Stimulated activated CD4-positive, alpha-beta T cell treated with anti-CD3 and anti-CD28 coated beads, TNF-alpha, amount 100 ng/mL, for 1 hour (primary cell): ENCODE results near the gene UHMK1.
"Not testable (repeated sequence)": the region's sequence is repeated elsewhere in the genome, so short reads cannot be mapped to it uniquely, and the experiment has no call there.

ENCODE experiments used
- DNase-seq, 3 donors: peaks; one replicate each; pipeline ENCODE4 v3.0.0-alpha.2; 2020; ENCODE audit warnings: low read depth in 3 of 3, low spot score in 1 of 3

Gene UHMK1

DNA sequence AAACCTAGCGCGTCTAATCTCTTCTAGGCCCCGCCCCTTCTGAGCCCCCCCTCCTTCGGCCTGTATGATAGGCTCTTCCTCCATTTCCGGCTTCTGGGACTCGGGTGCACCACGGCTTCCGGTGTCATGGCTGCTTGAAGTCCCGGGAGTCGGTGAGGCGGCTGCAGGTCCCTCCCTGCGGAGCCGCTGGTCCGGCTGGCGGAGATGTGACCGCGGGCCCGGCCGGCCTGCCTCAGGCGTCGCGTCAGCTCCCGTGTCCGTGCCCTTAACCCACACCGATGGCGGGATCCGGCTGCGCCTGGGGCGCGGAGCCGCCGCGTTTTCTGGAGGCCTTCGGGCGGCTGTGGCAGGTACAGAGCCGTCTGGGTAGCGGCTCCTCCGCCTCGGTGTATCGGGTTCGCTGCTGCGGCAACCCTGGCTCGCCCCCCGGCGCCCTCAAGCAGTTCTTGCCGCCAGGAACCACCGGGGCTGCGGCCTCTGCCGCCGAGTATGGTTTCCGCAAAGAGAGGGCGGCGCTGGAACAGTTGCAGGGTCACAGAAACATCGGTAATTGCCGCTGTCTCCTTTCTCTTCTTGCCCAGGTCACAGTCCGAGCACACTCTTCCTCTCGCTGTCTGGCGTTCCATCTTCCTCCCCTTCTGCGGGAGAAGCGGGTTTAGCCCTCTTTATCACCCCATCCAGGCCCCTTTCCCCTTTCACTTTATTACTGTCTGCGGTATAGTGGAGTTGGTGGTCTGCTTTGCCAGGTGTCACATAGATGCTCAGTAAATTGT, at the start of gene UHMK1:
Gene UHMK1 (plus strand): TSS at position 96 of the 773 bp plus-strand sequence. CDS start 183 bp downstream, at position 279.
- peak; percentile 60 to 72 (median 69) for DNase-seq

GRCh38 chr1:162454361-162454760, 43.3 kb upstream of the UHMK1 start:
- not testable (repeated sequence) for DNase-seq

- DNase-seq, result no peak
These were observed 41.3 kb upstream of the UHMK1 start for GRCh38 chr1:162456323-162456722.

DNA sequence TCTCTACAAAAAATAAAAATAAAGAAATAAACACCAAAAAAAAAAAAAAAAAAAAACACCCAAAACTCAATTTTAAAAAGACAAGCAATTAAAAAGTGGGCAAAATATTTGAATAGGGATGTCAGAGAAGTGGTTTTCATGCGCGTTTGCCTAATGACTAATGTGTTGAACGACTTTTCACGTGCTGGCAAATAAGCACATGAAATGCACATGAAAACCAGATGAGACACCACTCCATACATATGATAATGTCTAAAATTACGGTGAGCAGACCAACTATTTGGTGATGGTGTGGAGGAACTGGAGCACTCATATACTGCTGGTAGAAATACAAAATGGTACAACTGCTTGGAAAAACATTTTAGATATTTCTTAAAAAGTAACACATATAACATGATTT, 39.4 kb upstream of the UHMK1 start:
- DNase-seq, result no peak

DNA sequence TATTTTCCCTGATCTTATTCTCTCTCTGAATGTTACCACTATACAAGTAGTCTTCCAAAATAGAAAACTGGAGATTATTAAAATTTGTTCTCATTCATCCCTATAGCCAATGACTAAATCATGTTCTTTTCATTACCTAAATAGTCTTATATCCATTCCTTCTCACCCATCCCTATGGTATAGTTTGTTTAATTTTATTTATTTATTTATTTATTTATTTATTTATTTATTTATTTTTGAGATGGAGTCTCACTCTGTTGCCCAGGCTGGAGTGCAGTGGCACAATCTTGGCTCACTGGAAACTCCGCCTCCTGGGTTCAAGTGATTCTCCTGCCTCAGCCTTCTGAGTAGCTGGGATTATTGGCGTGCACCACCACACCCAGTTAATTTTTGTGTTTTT, 35.2 kb upstream of the UHMK1 start:
- DNase-seq, result not testable (repeated sequence)

DNA sequence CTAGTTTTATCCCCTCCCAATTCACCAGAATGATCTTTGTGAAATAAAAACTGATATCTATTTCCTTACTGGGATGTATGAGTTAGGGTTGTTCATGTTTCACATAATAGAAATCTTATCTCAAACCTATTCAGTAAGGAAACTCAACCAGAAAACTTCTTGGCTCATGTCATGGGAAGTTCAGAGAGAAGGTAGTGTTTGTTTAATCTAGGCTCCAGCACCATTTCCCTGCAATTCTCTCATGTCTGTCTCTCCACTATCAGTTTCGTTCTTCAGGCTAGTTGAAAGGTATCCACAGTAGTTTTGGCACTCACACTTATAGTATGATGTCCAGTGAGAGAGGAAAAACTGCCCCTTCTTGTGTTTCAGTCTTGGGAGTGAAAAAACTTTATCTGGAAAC, 34.6 kb upstream of the UHMK1 start:
- DNase-seq, result no peak

DNA sequence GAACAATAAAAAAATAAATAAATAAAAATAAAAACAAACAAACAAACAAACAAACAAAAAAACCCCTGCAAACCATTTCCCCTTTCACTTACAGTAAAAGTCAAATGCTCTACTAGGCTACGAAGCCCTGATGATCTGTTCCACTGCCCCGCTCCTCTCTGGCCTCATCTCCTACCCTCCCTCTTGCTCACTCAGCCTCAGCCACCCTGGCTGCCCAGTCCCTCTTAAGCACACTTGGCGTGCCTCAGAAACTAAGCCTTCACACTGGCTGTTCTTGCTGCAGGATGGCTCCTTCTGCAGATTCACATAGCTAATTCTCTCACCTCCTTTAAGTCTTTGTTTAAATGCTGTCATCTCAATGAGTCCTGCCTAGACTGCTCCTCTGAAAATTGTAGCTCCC, 30.8 kb upstream of the UHMK1 start:
- no peak for DNase-seq

- no peak for DNase-seq
These were observed 27.4 kb upstream of the UHMK1 start for GRCh38 chr1:162470216-162470615.

DNA sequence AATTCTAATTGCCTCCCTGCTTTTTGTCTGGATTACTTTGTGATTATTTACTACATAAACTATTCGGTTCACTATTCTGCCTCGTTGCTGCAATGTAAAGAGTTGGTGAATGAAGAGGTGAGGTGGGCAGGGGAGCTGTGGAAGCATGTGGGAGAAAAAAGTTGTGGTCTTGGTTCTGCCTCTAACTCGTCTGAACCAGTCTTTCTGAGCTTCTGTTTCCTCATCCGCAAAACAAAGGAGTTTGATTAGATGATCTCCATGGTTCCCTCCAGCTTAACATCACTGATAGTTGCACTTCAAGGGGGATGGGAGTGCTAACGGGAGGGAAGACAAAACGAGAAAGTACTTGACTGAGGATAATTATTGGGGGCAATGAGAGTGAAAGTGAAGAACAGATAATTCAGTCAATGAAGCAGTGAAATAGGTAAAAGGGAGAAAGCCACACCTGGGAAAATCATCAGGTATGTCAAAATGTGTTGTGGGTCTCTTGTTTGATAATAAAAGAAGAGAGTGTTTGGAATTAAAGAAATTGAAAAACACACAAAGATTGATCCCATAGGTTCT, 26.2 kb upstream of the UHMK1 start:
- no peak for DNase-seq

DNA sequence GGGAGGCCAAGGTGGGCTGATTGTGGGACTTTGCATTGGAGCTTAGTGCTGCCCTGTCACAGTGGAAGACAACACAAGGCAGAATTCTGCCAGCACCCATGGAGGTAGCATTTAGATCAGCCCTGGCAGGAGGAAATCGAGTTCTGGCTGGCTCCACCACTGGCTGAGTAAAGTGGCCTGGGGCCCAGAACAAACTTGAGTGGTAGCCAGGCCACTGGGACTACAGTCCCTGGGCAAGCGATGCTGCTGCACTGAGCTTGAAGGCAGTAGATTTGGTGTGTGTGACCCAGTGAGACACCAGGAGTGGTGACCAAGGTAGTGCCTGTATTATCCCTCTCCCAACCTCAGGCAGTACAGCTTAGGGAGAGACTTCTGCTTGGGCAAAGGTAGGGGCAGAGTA, 22.5 kb upstream of the UHMK1 start:
- DNase-seq, result no peak

- DNase-seq, result no peak
These were observed 22.0 kb upstream of the UHMK1 start for GRCh38 chr1:162475539-162476185.

DNA sequence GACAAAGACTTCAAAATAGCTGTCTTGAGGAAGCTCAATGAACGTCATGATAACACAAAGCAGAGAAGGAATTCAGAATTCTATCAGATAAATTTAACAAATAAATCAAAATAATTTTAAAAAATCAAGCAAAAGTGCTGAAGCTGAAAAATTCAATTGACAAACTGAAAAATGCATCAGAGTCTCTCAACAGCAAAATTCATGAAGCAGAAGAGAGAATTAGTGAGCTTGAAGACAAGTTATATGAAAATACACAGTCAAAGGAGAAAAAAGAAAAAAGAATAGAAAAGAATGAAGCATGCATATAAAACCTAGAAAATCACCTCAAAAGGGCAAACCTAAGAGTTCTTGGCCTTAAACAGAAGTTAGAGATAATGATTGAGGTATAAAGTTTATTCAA, 21.0 kb upstream of the UHMK1 start:
- no peak for DNase-seq

- no peak for DNase-seq
These were observed 12.4 kb upstream of the UHMK1 start for GRCh38 chr1:162485236-162485635.

- no peak for DNase-seq
These were observed 10.4 kb upstream of the UHMK1 start for GRCh38 chr1:162487241-162487640.

GRCh38 chr1:162488219-162488618, 9.4 kb upstream of the UHMK1 start:
- no peak for DNase-seq

- not testable (repeated sequence) for DNase-seq
These were observed 1.9 kb upstream of the UHMK1 start for GRCh38 chr1:162495531-162496233.

DNA sequence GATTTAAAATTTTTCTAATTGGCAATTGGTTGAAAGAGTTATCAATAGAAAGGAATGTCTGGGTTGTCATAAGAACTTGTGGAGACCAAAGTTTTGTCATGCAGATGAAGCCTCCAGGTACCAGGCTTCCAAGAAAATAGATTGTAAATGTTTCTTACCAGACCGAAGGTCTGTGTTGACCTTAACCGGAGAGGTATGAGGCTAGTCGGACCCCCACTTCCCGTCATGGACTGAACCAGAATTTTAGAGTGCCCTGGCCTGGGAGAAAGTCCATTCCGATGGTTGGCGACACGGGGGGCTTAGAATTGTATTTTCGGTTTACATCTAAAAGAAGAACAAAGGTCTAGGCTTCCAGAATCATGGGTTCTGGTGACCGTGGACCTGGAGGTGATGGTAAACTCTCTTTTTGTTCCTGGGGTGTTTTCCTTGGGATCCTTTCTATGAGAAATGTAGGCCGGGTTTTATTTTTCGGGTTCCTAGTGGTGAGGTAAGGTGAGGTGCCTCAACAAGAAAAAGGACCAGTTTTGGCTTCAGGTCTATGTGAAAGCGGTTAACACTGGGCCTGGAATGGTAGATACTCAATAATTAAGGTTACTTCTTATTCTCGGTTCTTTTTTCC, 405 bp upstream of the UHMK1 start:
- DNase-seq, result no peak

DNA sequence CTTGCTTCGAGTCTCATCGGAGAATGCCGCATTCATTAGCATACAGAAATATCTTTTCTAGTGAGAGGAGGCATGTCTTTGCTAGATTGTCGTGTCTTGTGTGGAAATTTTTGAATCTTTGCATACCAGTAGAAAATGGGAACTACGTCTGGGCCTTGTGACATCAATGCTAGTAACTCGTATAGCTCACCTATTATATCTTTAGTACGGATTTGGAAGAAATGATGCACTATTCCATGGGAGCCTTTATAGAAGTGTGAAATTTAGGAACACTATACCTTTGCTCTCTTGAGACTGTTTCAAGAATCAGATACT, 835 bp downstream of the UHMK1 start:
- DNase-seq, result no peak

DNA sequence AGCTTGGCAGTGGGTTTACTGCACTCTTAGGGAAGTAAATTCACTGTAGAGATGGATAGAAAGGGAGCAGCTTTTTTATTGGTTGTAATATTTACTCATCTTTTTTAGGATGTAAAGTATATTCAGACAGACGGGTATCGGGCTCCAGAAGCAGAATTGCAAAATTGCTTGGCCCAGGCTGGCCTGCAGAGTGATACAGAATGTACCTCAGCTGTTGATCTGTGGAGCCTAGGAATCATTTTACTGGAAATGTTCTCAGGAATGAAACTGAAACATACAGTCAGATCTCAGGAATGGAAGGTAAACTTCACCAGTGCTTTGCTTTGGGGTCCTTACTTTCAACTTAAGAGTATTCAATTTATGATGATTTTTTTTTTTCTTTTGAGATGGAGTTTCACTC, 3.2 kb downstream of the UHMK1 start:
- no peak for DNase-seq

DNA sequence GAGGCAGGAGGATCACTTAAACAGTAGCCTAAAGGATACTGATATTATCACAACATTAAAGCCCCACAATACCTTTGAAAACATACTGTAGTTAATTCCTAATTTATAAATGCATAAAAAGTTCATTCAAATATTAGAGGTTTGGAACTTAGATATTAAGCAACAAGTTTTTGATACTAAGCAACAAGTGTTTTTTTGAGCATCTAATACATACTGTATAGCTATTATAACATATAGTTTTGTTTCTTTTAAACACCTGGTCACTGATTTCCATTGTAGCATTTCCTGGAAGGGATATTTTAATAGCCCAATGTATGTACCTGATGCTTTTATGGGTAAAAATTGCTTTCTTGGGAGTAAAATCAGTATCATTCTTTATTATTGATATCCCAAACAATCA, 4.5 kb downstream of the UHMK1 start:
- DNase-seq, result no peak

DNA sequence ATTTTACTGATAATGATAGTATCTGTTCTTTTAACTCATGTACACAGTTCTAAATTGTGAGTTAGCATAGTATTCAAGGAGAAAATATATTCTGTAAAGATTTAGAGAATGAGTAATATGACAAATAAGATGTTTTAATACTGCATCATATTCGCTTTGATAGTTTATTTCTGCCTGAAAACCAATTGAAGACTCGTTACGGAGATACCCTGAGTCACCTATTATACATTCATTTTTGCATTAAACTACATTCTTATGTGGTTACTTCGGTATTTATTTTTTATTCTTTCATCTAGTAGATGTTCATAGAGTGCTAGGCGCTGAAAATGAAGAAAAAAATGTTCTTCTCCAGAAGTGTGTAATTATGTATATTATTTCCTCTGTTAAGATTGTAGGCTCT, 5.3 kb downstream of the UHMK1 start:
- DNase-seq, result no peak

DNA sequence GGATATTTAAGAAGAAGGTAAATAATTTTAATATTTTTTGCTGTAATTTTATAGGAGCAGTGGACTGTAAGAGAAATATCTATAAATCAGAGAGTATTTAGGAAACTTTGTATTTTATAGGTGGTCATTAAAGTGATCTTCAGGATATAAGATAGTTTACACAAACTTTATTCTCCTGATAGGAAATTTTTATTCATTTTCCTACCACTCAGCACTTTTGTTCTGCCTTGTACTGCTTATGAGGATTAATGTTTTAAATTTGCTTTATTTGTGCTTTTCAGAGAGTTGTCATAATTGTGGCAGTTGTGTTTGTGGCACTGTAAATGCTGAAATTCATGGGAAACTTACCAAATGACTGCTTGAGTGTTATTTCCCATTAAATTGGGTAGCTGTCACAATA, 29.7 kb downstream of the UHMK1 start:
- DNase-seq, result no peak
